GM21825 (cell line): ENCODE measurements around the gene YEATS2.
"Not testable (repeated sequence)": the region's sequence is repeated elsewhere in the genome, so short reads cannot be mapped to it uniquely, and the experiment has no call there.

Experiments
- ATAC-seq: cut with Tn5 transposase; IDR thresholded peaks from one replicate; pipeline ENCODE4 v1.9.1; 2021; ENCODE audit warnings: mild to moderate bottlenecking, moderate library complexity; ENCODE audit not compliant: unreplicated experiment

Gene YEATS2

GRCh38 chr3:183711516-183711915, 13.9 kb downstream of the YEATS2 start:
- ATAC-seq, result no peak

GRCh38 chr3:183714622-183715021, 17.0 kb downstream of the YEATS2 start:
- no peak for ATAC-seq

GRCh38 chr3:183718012-183718411, 20.4 kb downstream of the YEATS2 start:
- no peak for ATAC-seq

GRCh38 chr3:183725387-183725786, 27.8 kb downstream of the YEATS2 start:
- ATAC-seq, result no peak

GRCh38 chr3:183728204-183728603, 30.6 kb downstream of the YEATS2 start:
- ATAC-seq, result no peak

GRCh38 chr3:183730361-183730760, 32.8 kb downstream of the YEATS2 start:
- ATAC-seq, result no peak

GRCh38 chr3:183731611-183732010, 34.0 kb downstream of the YEATS2 start:
- ATAC-seq, result no peak

GRCh38 chr3:183733553-183733952, 36.0 kb downstream of the YEATS2 start:
- ATAC-seq, result no peak

GRCh38 chr3:183734750-183735494, 37.3 kb downstream of the YEATS2 start:
- ATAC-seq, result no peak

GRCh38 chr3:183737116-183737515, 39.5 kb downstream of the YEATS2 start:
- no peak for ATAC-seq

GRCh38 chr3:183740154-183740553, 42.6 kb downstream of the YEATS2 start:
- ATAC-seq, result not testable (repeated sequence)

GRCh38 chr3:183743231-183743630, 45.6 kb downstream of the YEATS2 start:
- ATAC-seq, result no peak

- no peak for ATAC-seq
Measured at GRCh38 chr3:183745300-183746098, 47.9 kb downstream of the YEATS2 start.

GRCh38 chr3:183754052-183754451, 56.5 kb downstream of the YEATS2 start:
- no peak for ATAC-seq

GRCh38 chr3:183762304-183762703, 64.7 kb downstream of the YEATS2 start:
- no peak for ATAC-seq

GRCh38 chr3:183764847-183765731, 67.5 kb downstream of the YEATS2 start:
- no peak for ATAC-seq

GRCh38 chr3:183766107-183766506, 68.5 kb downstream of the YEATS2 start:
- ATAC-seq, result no peak

- peak; percentile 90 for ATAC-seq
Measured at GRCh38 chr3:183766745-183767606, 69.4 kb downstream of the YEATS2 start.

GRCh38 chr3:183768114-183768513, 70.5 kb downstream of the YEATS2 start:
- ATAC-seq, result no peak

GRCh38 chr3:183769453-183769852, 71.9 kb downstream of the YEATS2 start:
- no peak for ATAC-seq
